ENCODE measurements around the gene CITED4. TPM values are rescaled to one million over a fixed set of nuclear protein-coding genes. Genes with fewer than 3 reads are reported as not detected.

Gene CITED4
- polyA plus RNA-seq, 1 of the 3 experiments (the other 2 are of a cell fraction) = 10.1 TPM

DNA sequence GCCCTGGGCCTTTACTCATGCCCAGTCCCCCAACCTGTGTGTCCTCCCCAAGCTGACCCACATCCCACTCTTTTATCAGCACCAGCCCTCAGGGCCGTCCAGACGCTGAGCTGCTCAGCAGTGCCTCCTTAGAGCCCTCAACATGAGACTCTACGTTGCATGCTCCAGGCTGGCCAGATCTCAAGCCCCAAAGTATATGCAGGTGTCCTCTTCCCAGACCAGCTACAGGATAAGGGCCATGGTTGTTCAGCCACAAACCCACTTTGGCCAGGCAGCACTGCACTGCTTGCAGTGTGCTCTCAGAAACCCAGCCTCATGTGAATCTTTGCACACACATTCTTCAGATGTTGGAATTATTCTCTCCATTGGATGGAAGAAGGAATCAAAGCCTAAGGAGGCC, 6.0 kb downstream of the CITED4 start (continued):
- TF ChIP-seq, protein P1, sequence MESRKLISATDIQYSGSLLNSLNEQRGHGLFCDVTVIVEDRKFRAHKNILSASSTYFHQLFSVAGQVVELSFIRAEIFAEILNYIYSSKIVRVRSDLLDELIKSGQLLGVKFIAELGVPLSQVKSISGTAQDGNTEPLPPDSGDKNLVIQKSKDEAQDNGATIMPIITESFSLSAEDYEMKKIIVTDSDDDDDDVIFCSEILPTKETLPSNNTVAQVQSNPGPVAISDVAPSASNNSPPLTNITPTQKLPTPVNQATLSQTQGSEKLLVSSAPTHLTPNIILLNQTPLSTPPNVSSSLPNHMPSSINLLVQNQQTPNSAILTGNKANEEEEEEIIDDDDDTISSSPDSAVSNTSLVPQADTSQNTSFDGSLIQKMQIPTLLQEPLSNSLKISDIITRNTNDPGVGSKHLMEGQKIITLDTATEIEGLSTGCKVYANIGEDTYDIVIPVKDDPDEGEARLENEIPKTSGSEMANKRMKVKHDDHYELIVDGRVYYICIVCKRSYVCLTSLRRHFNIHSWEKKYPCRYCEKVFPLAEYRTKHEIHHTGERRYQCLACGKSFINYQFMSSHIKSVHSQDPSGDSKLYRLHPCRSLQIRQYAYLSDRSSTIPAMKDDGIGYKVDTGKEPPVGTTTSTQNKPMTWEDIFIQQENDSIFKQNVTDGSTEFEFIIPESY (IDR thresholded peaks at IDR 0.05; ENCODE audit: borderline replicate concordance, low read depth) = no peak
- TF ChIP-seq TCF12 (IDR thresholded peaks at IDR 0.05) (no peak), EZH2phosphoT487 (IDR thresholded peaks at IDR 0.05; ENCODE audit: borderline replicate concordance, low read depth) (no peak), SIN3A (IDR thresholded peaks at IDR 0.05; ENCODE audit: borderline replicate concordance, low read depth, low read length) (no peak), FOXJ3 (CRISPR knock-in tag; IDR thresholded peaks at IDR 0.05) (no peak)

DNA sequence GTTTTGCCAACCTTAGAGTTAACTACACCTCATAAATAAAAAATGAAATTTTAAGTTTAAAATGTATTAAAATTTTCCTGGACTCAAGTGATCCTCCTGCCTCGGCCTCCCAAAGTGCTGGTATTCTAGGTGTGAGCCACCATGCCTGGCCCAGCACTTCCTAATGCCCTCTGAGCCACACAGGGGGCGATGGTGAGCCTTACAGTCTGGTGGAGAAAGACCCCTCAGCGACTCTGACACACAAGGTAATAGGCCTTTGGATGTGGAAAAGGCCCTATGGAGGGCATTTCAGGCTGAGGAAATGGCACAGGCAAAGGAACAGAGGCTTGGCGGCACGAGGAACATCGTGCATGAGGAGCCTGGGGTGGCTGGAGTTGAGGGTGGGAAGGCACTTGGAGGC, 6.7 kb downstream of the CITED4 start:
- peaks cover 3% of the 10 kb centered on the region for H3F3A ChIP-seq (replicated peaks; ENCODE audit: insufficient read depth)
- no peak for DNase-seq
- no peaks in the 10 kb centered on the region for H3K27me3 ChIP-seq (ENCODE audit: insufficient read depth)
- H3K4me1 ChIP-seq (ENCODE audit: control insufficient read depth in 1 of 2, insufficient read depth in 2 of 2, low read depth in 1 of 2, low read length in 1 of 2) = no peaks in the 10 kb centered on the region
- no peak overlapping the region for H3K4me2 ChIP-seq
- H3K9ac ChIP-seq = no peak overlapping the region
- 86% methylated on average over 6 of the region's 6 CpGs for WGBS (ENCODE audit: low lambda C conversion rate)
- no peaks in the 10 kb centered on the region for H3K79me2 ChIP-seq (ENCODE audit: insufficient read depth)
- H4K20me1 ChIP-seq (ENCODE audit: insufficient read depth) = no peaks in the 10 kb centered on the region
- no peak overlapping the region for H2AFZ ChIP-seq (ENCODE audit: low read depth)
- TF ChIP-seq NFIC (IDR thresholded peaks at IDR 0.05; ENCODE audit: borderline replicate concordance) (no peak), CTCF (IDR thresholded peaks at IDR 0.05) (peak; percentile 44), RAD21 (IDR thresholded peaks at IDR 0.05; ENCODE audit: low read length) (peak; percentile 10; the same call in 1 of the 2 replicates)
- no peaks in the 10 kb centered on the region for H3K9me3 ChIP-seq
- no peak overlapping the region for H3K27ac ChIP-seq (ENCODE audit: low read depth in 2 of 2, low read length in 1 of 2)
- ChIA-PET POLR2A (no interaction called here), CTCF (interaction anchor here (1.0 to 17.4 kb wide), 5 partner anchors 27 to 178 kb away, joined by 3 to 339 read pairs (median 4); no protein-coding TSS in a partner anchor)
- no peak overlapping the region for H3K4me3 ChIP-seq (ENCODE audit: low read depth in 2 of 2, low read length in 1 of 2)
- H3K9me2 ChIP-seq = no peaks in the 10 kb centered on the region
- no peaks in the 10 kb centered on the region for H3K36me3 ChIP-seq (replicated peaks in 1 of 2; ENCODE audit: control insufficient read depth in 1 of 2, insufficient read depth in 2 of 2, low read length in 1 of 2)

GRCh38 chr1:40853885-40854170, 8.3 kb downstream of the CITED4 start:
- Histone ChIP-seq H3K27me3 (ENCODE audit: insufficient read depth) (no peaks in the 10 kb centered on the region), H3K9ac (no peak overlapping the region), H3K9me2 (no peaks in the 10 kb centered on the region), H3K27ac (ENCODE audit: low read depth in 2 of 2, low read length in 1 of 2) (no peak overlapping the region), H3K4me3 (ENCODE audit: low read depth in 2 of 2, low read length in 1 of 2) (no peak overlapping the region), H2AFZ (ENCODE audit: low read depth) (no peak overlapping the region), H4K20me1 (ENCODE audit: insufficient read depth) (no peaks in the 10 kb centered on the region), H3F3A (replicated peaks; ENCODE audit: insufficient read depth) (peaks cover 3% of the 10 kb centered on the region), H3K4me2 (no peak overlapping the region), H3K36me3 (replicated peaks in 1 of 2; ENCODE audit: control insufficient read depth in 1 of 2, insufficient read depth in 2 of 2, low read length in 1 of 2) (no peaks in the 10 kb centered on the region), H3K9me3 (no peaks in the 10 kb centered on the region), H3K4me1 (ENCODE audit: control insufficient read depth in 1 of 2, insufficient read depth in 2 of 2, low read depth in 1 of 2, low read length in 1 of 2) (no peaks in the 10 kb centered on the region; a peak in 1 of 4 replicates), H3K79me2 (ENCODE audit: insufficient read depth) (no peaks in the 10 kb centered on the region)
- WGBS (ENCODE audit: low lambda C conversion rate) = 85% methylated on average over 4 of the region's 5 CpGs
- DNase-seq = no peak
- no peak for TF ChIP-seq USF1 (IDR thresholded peaks at IDR 0.05; ENCODE audit: borderline replicate concordance, low read depth)
- POLR2A ChIA-PET = no interaction called here
- CTCF ChIA-PET = interaction anchor here (1.1 to 17.4 kb wide), 5 partner anchors 8 to 241 kb away, joined by 3 to 339 read pairs (median 3); partner anchors contain the start of gene CITED4
